Measurements from ENCODE around the gene ASTE1. TPM values are rescaled to one million over a fixed set of nuclear protein-coding genes. Genes with fewer than 3 reads are reported as not detected.

The ASTE1 gene, protein sequence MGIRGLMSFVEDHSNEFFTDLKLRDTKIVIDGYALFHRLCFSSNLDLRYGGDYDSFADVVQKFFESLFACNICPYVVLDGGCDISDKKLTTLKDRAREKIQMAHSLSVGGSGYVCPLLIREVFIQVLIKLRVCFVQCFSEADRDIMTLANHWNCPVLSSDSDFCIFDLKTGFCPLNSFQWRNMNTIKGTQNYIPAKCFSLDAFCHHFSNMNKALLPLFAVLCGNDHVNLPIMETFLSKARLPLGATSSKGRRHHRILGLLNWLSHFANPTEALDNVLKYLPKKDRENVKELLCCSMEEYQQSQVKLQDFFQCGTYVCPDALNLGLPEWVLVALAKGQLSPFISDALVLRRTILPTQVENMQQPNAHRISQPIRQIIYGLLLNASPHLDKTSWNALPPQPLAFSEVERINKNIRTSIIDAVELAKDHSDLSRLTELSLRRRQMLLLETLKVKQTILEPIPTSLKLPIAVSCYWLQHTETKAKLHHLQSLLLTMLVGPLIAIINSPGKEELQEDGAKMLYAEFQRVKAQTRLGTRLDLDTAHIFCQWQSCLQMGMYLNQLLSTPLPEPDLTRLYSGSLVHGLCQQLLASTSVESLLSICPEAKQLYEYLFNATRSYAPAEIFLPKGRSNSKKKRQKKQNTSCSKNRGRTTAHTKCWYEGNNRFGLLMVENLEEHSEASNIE
- total RNA-seq, result 1 to 10 TPM; 1.7 to 2.5 (median 2.3) TPM
- 1 to 10 TPM; 1.8 to 3.2 (median 2.7) TPM for polyA plus RNA-seq
- long read RNA-seq, donor 1, partial matches to known transcripts, result 0 of 3 reads
- long read RNA-seq, donor 1, other reads (novel, unspliced or antisense), result 1 of 3 reads
- long read RNA-seq, donor 2, partial matches to known transcripts, result 0 of 6 reads
- long read RNA-seq, donor 2, other reads (novel, unspliced or antisense), result 2 of 6 reads

DNA sequence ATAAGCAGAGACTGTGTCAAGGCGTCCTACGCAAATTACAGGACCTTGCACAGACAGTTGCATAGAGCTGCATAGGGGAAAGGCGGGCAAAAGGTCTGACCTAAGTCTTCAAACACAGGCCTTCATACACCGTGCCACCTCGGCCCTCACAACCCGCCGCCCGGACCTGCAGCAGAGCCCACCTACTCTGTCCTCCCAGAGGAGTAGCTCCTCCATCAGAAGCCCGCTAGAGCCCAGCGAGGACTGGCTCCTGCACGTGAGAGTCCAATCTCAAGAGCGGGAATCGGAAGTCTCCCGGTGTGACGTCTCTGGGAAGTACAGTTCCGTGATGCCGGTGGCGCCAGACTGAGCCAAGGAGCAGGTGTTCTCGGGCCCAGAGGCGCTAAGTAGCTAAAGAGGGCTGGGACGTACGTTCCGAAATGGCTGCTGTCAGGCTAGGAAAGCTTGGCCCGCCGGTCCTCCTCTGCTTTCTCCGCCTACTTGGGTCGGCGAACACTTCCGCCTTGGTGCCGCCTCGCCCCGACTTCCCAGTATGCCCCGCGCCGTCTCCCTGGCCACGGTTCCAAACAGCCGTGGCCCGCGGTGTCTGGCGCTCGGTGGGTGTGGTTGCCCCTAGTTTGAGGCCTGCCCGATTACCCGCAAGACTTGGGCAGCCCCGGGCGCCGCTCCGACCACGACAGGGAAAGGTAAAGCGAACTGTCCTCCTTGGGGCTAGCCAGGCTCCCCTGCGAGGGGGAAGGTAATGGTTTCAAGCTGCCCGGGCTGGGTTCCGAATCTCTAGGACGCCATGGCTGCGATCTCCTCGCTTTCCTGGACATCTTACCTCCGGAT lies at the start of gene ASTE1, which contains the start of gene NEK11:
Gene ASTE1, minus strand, starts transcription at position 505 of the 831 bp plus-strand sequence. CDS start 1,519 bp downstream, outside the sequence.
Gene NEK11, plus strand, starts transcription at position 557 of the 831 bp plus-strand sequence. CDS start 2,832 bp downstream, outside the sequence.
- Histone ChIP-seq H3K27ac (peak within 1 kb of the TSS; percentile 86), H3K4me1 (peaks cover 8% of the 10 kb centered on the region), H3K4me3 (peak within 1 kb of the TSS; percentile 77), H3K27me3 (ENCODE audit: insufficient read depth in 3 of 3, low read length in 2 of 3) (no peaks in the 10 kb centered on the region), H3K36me3 (ENCODE audit: insufficient read depth in 1 of 2, low read depth in 1 of 2) (peaks cover 0 to 36% of the 10 kb centered on the region in 2 donors), H3K9me3 (no peaks in the 10 kb centered on the region)
- WGBS, 3 donors, result 0 to 1% (median 0%) methylated on average over 56 of the region's 56 CpGs
- intact Hi-C loops (cut with DNase I), result loop anchor here in 1 of 2 donors (5.0 kb wide), 1 partner anchor 476 kb away; the partner anchor contains the start of gene MRPL3
- TF ChIP-seq, protein P1, sequence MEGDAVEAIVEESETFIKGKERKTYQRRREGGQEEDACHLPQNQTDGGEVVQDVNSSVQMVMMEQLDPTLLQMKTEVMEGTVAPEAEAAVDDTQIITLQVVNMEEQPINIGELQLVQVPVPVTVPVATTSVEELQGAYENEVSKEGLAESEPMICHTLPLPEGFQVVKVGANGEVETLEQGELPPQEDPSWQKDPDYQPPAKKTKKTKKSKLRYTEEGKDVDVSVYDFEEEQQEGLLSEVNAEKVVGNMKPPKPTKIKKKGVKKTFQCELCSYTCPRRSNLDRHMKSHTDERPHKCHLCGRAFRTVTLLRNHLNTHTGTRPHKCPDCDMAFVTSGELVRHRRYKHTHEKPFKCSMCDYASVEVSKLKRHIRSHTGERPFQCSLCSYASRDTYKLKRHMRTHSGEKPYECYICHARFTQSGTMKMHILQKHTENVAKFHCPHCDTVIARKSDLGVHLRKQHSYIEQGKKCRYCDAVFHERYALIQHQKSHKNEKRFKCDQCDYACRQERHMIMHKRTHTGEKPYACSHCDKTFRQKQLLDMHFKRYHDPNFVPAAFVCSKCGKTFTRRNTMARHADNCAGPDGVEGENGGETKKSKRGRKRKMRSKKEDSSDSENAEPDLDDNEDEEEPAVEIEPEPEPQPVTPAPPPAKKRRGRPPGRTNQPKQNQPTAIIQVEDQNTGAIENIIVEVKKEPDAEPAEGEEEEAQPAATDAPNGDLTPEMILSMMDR (IDR thresholded peaks at IDR 0.05), result no peak
- ATAC-seq, result peak; percentile 97 to 100 (median 98)
- peak; percentile 89 to 94 for DNase-seq

DNA sequence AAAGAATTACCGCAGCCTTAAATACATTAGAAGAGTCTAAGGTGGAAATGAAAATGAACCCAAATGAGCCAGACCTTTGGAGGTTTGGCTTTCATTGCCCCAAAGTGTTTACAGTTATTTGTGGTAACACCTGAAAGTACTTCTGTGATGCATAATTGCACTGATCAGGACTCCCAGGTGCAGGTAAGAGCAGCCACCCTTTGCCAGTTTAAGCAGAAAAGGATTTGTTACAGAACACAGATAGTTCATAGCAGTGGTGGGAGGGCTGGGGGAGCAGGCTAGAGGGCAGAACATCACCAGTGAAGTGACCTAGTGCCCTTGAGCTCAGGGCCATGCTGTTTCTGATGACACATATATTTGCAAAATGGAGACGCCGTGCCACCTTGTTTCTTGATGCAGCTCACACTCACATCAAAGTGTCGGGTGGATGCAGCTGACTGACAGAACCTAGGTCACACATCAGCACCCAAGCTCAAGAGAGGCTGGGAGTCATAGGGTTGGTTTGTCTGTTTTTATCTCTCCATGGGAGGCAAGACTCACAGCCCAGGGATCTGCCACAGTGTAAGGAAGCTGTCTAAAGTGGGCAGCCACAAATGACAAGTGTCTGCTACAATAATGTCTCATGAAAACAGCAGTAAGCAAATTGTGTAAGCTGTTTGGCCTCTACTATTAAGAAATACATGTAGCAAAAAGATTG lies 49.2 kb upstream of the ASTE1 start:
- peaks cover 15% of the 10 kb centered on the region for H3K4me1 ChIP-seq
- ATAC-seq (no peak), DNase-seq (no peak)
- H3K9me3 ChIP-seq, result no peaks in the 10 kb centered on the region
- 71 to 73% (median 72%) methylated on average over 4 of the region's 4 CpGs for WGBS, 3 donors
- H3K4me3 ChIP-seq, result no peak overlapping the region
- no peaks in the 10 kb centered on the region for H3K36me3 ChIP-seq (ENCODE audit: insufficient read depth in 1 of 2, low read depth in 1 of 2)
- no peak overlapping the region for H3K27ac ChIP-seq
- no peaks in the 10 kb centered on the region for H3K27me3 ChIP-seq (ENCODE audit: insufficient read depth in 3 of 3, low read length in 2 of 3)
- TF ChIP-seq, protein P1 (IDR thresholded peaks at IDR 0.05), result no peak
- intact Hi-C loops (cut with DNase I), result no loop called here

DNA sequence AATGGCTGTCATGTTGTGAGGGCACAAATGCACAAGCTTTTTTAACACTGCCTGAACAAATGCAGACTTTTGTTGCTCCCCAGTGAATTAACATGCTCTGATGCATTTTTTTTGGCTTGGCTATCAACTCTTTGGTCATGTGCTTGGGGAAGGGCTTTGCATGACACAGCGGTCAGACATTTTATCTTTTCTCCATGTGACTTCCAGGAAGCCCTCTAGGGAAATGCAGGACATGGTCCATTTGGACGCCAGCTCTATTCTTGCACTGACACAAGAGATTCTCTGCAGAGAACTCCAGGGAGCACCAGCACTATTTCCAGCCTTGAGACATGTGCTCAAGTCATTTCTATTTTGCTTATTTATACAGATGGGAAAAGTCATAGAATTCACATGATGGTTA lies 46.2 kb upstream of the ASTE1 start:
- ATAC-seq, result peak in 2 of 4 donors; percentile 34 to 47
- intact Hi-C loops (cut with DNase I), result no loop called here
- no peak overlapping the region for H3K27ac ChIP-seq
- 7 to 15% (median 15%) methylated on average over 2 of the region's 2 CpGs for WGBS, 3 donors
- H3K4me3 ChIP-seq, result no peak overlapping the region
- no peaks in the 10 kb centered on the region for H3K9me3 ChIP-seq
- no peaks in the 10 kb centered on the region for H3K36me3 ChIP-seq (ENCODE audit: insufficient read depth in 1 of 2, low read depth in 1 of 2)
- peaks cover 15% of the 10 kb centered on the region for H3K4me1 ChIP-seq
- TF ChIP-seq, protein P1 (IDR thresholded peaks at IDR 0.05), result no peak
- DNase-seq, result no peak
- H3K27me3 ChIP-seq (ENCODE audit: insufficient read depth in 3 of 3, low read length in 2 of 3), result no peaks in the 10 kb centered on the region

DNA sequence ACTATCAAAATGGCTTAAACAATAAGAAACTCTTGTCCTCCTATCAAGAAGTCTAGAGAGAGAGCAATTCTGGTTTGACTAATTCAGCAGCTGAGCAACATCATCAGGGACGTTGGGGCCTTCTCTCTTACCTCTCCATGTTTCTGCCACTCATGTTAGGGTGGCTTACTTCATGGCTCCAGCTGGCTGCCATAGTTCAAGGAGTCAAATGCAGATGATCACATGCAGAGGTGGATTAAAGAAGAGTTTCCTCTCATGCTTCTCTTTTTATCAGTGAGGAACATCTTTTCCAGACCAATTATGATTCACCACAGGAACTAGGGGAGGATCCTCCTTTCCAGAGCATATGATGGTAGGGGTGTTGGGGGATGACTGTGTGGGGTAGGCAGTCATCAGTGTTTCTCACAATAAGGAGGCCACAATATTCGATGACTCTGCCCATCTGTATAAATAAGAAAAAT lies 45.5 kb upstream of the ASTE1 start:
- WGBS, 3 donors, result 45 to 56% (median 54%) methylated on average over 2 of the region's 2 CpGs
- intact Hi-C loops (cut with DNase I), result no loop called here

More for the DNA sequence above, 45.5 kb upstream of the ASTE1 start:
- Histone ChIP-seq H3K36me3 (ENCODE audit: insufficient read depth in 1 of 2, low read depth in 1 of 2) (no peaks in the 10 kb centered on the region), H3K4me1 (peaks cover 15% of the 10 kb centered on the region), H3K27me3 (ENCODE audit: insufficient read depth in 3 of 3, low read length in 2 of 3) (no peaks in the 10 kb centered on the region), H3K9me3 (no peaks in the 10 kb centered on the region), H3K4me3 (no peak overlapping the region), H3K27ac (peak overlapping the region; percentile 6)
- ATAC-seq, result no peak
- DNase-seq, result no peak
- TF ChIP-seq, protein P1 (IDR thresholded peaks at IDR 0.05), result no peak

Data from psoas muscle (tissue), 8 donors.